Mucosa of descending colon (tissue), 3 donors: Measurements from ENCODE around the gene ASXL1. TPM values are rescaled to one million over a fixed set of nuclear protein-coding genes. Genes with fewer than 3 reads are reported as not detected.

ENCODE experiments used
- ATAC-seq: fragments of 200-7000 bp; cut with Tn5 transposase; one replicate; pipeline ENCODE4 v1.9.1; 2020; ENCODE audit warnings: mild to moderate bottlenecking, moderate library complexity
- DNase-seq, 3 donors: peaks; one replicate each; pipeline ENCODE4 v3.0.0-alpha.2; 2020
- H3K36me3 ChIP-seq: fragments of 200-600 bp; one replicate; pipeline ENCODE4 v1.8.0; 2021; ENCODE audit warnings: low read depth, mild to moderate bottlenecking
- H3K4me1 ChIP-seq: fragments of 200-600 bp; one replicate; pipeline ENCODE4 v1.8.0; 2021; ENCODE audit warnings: low read depth, mild to moderate bottlenecking
- H3K4me3 ChIP-seq: fragments of 200-600 bp; one replicate; pipeline ENCODE4 v1.8.0; 2021; ENCODE audit warnings: mild to moderate bottlenecking
- H3K9me3 ChIP-seq: fragments of 200-600 bp; one replicate; pipeline ENCODE4 v1.8.0; 2021; ENCODE audit warnings: mild to moderate bottlenecking
- CTCF ChIP-seq: fragments of 200-600 bp; IDR thresholded peaks from one replicate; pipeline ENCODE4 v1.8.0; 2022; ENCODE audit warnings: antibody characterized with exemption, mild to moderate bottlenecking
- intact Hi-C, 2 donors: fragments of 100-400 bp; cut with DNase I in 1 of 2; cut with micrococcal nuclease in 1 of 2; formaldehyde crosslinking; loops; one replicate each; pipeline versions ENCODE4 v1.11.0 to v1.11.1; 2022; cut with DNase I, micrococcal nuclease
- total RNA-seq, 3 donors: library from RNA; stranded (reverse); fragmentation: NEBNext Ultra II Directional in 2 of 3; extraction: Animal tissue kit (Norgen Biotek cat#: 25700) in 2 of 3; gene quantifications; one replicate each; pipeline versions ENCODE4 v1.2.1 to v1.2.4, GENCODE V29; 2021 to 2023
- donor health status: DM: no; HTN: no; CAD: no; lungs with moderate emphysema.
- donor health status: DM: no; HTN: no; CAD: no.
- donor health status: DM: no; HTN: yes; CAD: no.

ASXL1 gene
- total RNA-seq, 3 donors from 2014 or later = 47.4 to 78.9 (median 52.3) TPM

- no peak overlapping the region for H3K4me3 ChIP-seq
- no peaks in the 10 kb centered on the region for H3K36me3 ChIP-seq
- intact Hi-C loops = no loop called here
- DNase-seq (peak in 1 of 3 donors; percentile 19), ATAC-seq (no peak)
- H3K9me3 ChIP-seq = no peaks in the 10 kb centered on the region
- TF ChIP-seq CTCF = no peak
- H3K4me1 ChIP-seq = peaks cover 87% of the 10 kb centered on the region
Observed at GRCh38 chr20:32468860-32469259, 110.7 kb downstream of the ASXL1 start.

GRCh38 chr20:32470025-32470861 lies 112.1 kb downstream of the ASXL1 start:
- peak; percentile 33 for TF ChIP-seq CTCF
- peak; percentile 63 to 64 (median 64) for DNase-seq
- Histone ChIP-seq H3K36me3 (no peaks in the 10 kb centered on the region), H3K4me1 (peaks cover 87% of the 10 kb centered on the region), H3K4me3 (no peak overlapping the region), H3K9me3 (no peaks in the 10 kb centered on the region)
- peak; percentile 2 for ATAC-seq
- intact Hi-C loops = no loop called here

- ATAC-seq (no peak), DNase-seq (no peak)
- Histone ChIP-seq H3K4me1 (peaks cover 87% of the 10 kb centered on the region), H3K9me3 (no peaks in the 10 kb centered on the region), H3K4me3 (no peak overlapping the region), H3K36me3 (no peaks in the 10 kb centered on the region)
- intact Hi-C loops = no loop called here
- no peak for TF ChIP-seq CTCF
Observed at GRCh38 chr20:32470940-32471339, 112.8 kb downstream of the ASXL1 start.

- ATAC-seq (no peak), DNase-seq (no peak)
- no peaks in the 10 kb centered on the region for H3K9me3 ChIP-seq
- peaks cover 86% of the 10 kb centered on the region for H3K4me1 ChIP-seq
- intact Hi-C loops = no loop called here
- no peak for TF ChIP-seq CTCF
- no peak overlapping the region for H3K4me3 ChIP-seq
- no peaks in the 10 kb centered on the region for H3K36me3 ChIP-seq
Observed at GRCh38 chr20:32472581-32473207, 114.6 kb downstream of the ASXL1 start.

- H3K36me3 ChIP-seq = no peaks in the 10 kb centered on the region
- ATAC-seq (peak; percentile 12), DNase-seq (peak in 2 of 3 donors; percentile 68 to 77)
- intact Hi-C loops = no loop called here
- peaks cover 84% of the 10 kb centered on the region for H3K4me1 ChIP-seq
- H3K4me3 ChIP-seq = no peak overlapping the region
- TF ChIP-seq CTCF = no peak
- no peaks in the 10 kb centered on the region for H3K9me3 ChIP-seq
Observed at GRCh38 chr20:32473231-32474008, 115.3 kb downstream of the ASXL1 start.
